GM12878 (cell line): ENCODE data around the gene IFITM2. TPM values are rescaled to one million over a fixed set of nuclear protein-coding genes. Genes with fewer than 3 reads are reported as not detected.
"Not testable (repeated sequence)": the region's sequence is repeated elsewhere in the genome, so short reads cannot be mapped to it uniquely, and the experiment has no call there.

Experiments
- ATAC-seq: fragments of 200-7000 bp; cut with Tn5 transposase; 3 replicates; pipeline ENCODE4 v1.9.1; 2020; ENCODE audit warnings: mild to moderate bottlenecking, moderate library complexity
- BruUV-seq: library from RNA; stranded (reverse); fragments of 400-500 nt; replicated peaks from 2 replicates; lab custom pipeline; 2021; lab: Mats Ljungman, UMichigan
- CTCF ChIA-PET: fragments of 300-600 bp; sonication (Branson Sonifier 250); formaldehyde crosslinking; extraction: SDS; loops from one replicate; lab custom pipeline; 2021; ENCODE audit warnings: inconsistent platforms; lab: Yijun Ruan, JAX
- POLR2A ChIA-PET: fragments of 350-600 bp; formaldehyde crosslinking; extraction: SDS; loops from one replicate; lab custom pipeline; 2021; ENCODE audit warnings: inconsistent platforms; lab: Charles Lee
- RAD21 ChIA-PET: fragments of 300-600 bp; sonication (Branson Sonifier 250); formaldehyde crosslinking; loops from one replicate; lab custom pipeline; 2023; ENCODE audit warnings: antibody characterized with exemption; ENCODE audit not compliant: unreplicated experiment; lab: Charles Lee
- SMC1A ChIA-PET: fragments of 300-600 bp; sonication (Branson Sonifier 250); formaldehyde crosslinking; loops from one replicate; lab custom pipeline; 2023; ENCODE audit not compliant: unreplicated experiment, uncharacterized antibody; lab: Charles Lee
- DNase-seq: peaks from one replicate; pipeline ENCODE4 v3.0.0-alpha.2; 2011; ENCODE audit warnings: low read depth, low spot score
- FAIRE-seq: peaks from 3 replicates; lab custom pipeline; 2011; peaks lifted over from hg19 to GRCh38; lab: Jason Lieb, UNC
- H2AFZ ChIP-seq: 2 replicates; pipeline ENCODE4 v1.6.0; 2011; ENCODE audit warnings: low read depth, low read length, control low read depth; ENCODE audit not compliant: control insufficient read depth
- H3K27ac ChIP-seq: 2 replicates; pipeline ENCODE4 v1.5.1; 2011; ENCODE audit warnings: control low read depth; ENCODE audit not compliant: control insufficient read depth, insufficient read depth
- H3K27me3 ChIP-seq, 2 experiments: replicated peaks in 1 of 2; 2 replicates each; pipeline versions ENCODE4 v1.6.0 to v1.6.1; 2011; ENCODE audit warnings: low read length in 1 of 2; ENCODE audit not compliant: control insufficient read depth in 2 of 2, insufficient read depth in 2 of 2
- H3K36me3 ChIP-seq, 2 experiments: 2 replicates each; pipeline ENCODE4 v1.5.1; 2011; ENCODE audit warnings: low read length in 1 of 2; ENCODE audit not compliant: control insufficient read depth in 2 of 2, insufficient read depth in 2 of 2
- H3K4me1 ChIP-seq: 2 replicates; pipeline ENCODE4 v1.6.1; 2011; ENCODE audit warnings: mild to moderate bottlenecking, low read length, moderate library complexity, mixed read lengths; ENCODE audit not compliant: control insufficient read depth, insufficient read depth
- H3K4me2 ChIP-seq: 2 replicates; pipeline ENCODE4 v1.6.0; 2011; ENCODE audit warnings: control low read depth; ENCODE audit not compliant: control insufficient read depth, insufficient read depth
- H3K4me3 ChIP-seq: fragments of 200-600 bp; sonication (generic); 2 replicates; pipeline ENCODE4 v1.5.1; 2016
- H3K79me2 ChIP-seq: 2 replicates; pipeline ENCODE4 v1.6.0; 2011; ENCODE audit warnings: low read length; ENCODE audit not compliant: control insufficient read depth, insufficient read depth
- H3K9ac ChIP-seq: 2 replicates; pipeline ENCODE4 v1.8.0; 2011; ENCODE audit warnings: low read length, control low read depth, mixed read lengths; ENCODE audit not compliant: control insufficient read depth, insufficient read depth
- H3K9me3 ChIP-seq: replicated peaks from 3 replicates; pipeline ENCODE4 v1.5.1; 2011; ENCODE audit warnings: mild to moderate bottlenecking, low read length; ENCODE audit not compliant: control insufficient read depth, insufficient read depth
- H4K20me1 ChIP-seq: 2 replicates; pipeline ENCODE4 v1.6.0; 2011; ENCODE audit not compliant: control insufficient read depth, insufficient read depth
- CTCF ChIP-seq, 3 experiments: IDR thresholded peaks in 2 of 3; conservative IDR thresholded peaks in 1 of 3; 2 replicates each; pipeline ENCODE4 v1.5.1; 2011; ENCODE audit warnings: low read depth in 3 of 3, low read length in 3 of 3, mild to moderate bottlenecking in 3 of 3, control low read depth in 2 of 3, moderate library complexity in 2 of 3, inconsistent platforms in 1 of 3, mixed read lengths in 1 of 3; ENCODE audit not compliant: control insufficient read depth in 2 of 3, insufficient read depth in 1 of 3; ENCODE audit errors: extremely low read depth in 1 of 3
- EED ChIP-seq: sonication (generic); IDR thresholded peaks from 2 replicates; pipeline ENCODE4 v1.6.1; 2016; ENCODE audit warnings: antibody characterized with exemption, low read depth
- ETV6 ChIP-seq, 2 experiments: fragments of 450-650 bp in 1 of 2; IDR thresholded peaks in 1 of 2; conservative IDR thresholded peaks in 1 of 2; 2 replicates each; pipeline ENCODE4 v1.6.1; 2014; ENCODE audit warnings: antibody characterized with exemption in 1 of 2, borderline replicate concordance in 1 of 2, low read depth in 1 of 2, mild to moderate bottlenecking in 1 of 2, moderate library complexity in 1 of 2
- HDAC2 ChIP-seq: fragments of 200-600 bp; sonication (generic); IDR thresholded peaks from 2 replicates; pipeline ENCODE4 v1.6.1; 2017
- KAT2A ChIP-seq: conservative IDR thresholded peaks from 2 replicates; pipeline ENCODE4 v1.6.1; 2011; ENCODE audit warnings: low read depth, low read length; ENCODE audit not compliant: control insufficient read depth
- MEF2B ChIP-seq: fragments of 450-650 bp; IDR thresholded peaks from 2 replicates; pipeline ENCODE4 v1.6.1; 2018; ENCODE audit warnings: mild to moderate bottlenecking, moderate library complexity; ENCODE audit not compliant: partially characterized antibody, poor library complexity, severe bottlenecking
- PKNOX1 ChIP-seq: fragments of 450-650 bp; IDR thresholded peaks from 2 replicates; pipeline ENCODE4 v1.6.1; 2016; ENCODE audit warnings: mild to moderate bottlenecking
- TCF3 ChIP-seq: IDR thresholded peaks from 2 replicates; pipeline ENCODE4 v1.6.1; 2012; ENCODE audit warnings: low read depth, mild to moderate bottlenecking, low read length, borderline replicate concordance; ENCODE audit not compliant: insufficient read depth
- WGBS: methylation state at CpG from one replicate; pipeline ENCODE4 v1.1.6; 2016; ENCODE audit warnings: low lambda C conversion rate; ENCODE audit not compliant: insufficient replicate concordance, insufficient coverage; ENCODE audit errors: missing lambda C conversion rate; 5-methylcytosine and 5-hydroxymethylcytosine counted together
- in situ Hi-C: fragments of 300-500 bp; cut with MboI; formaldehyde crosslinking; loops from 9 replicates; pipeline ENCODE4 v1.14.3; 2018; ENCODE audit warnings: mixed read lengths
- intact Hi-C: fragments of 100-400 bp; cut with micrococcal nuclease; formaldehyde crosslinking; loops from one replicate; pipeline ENCODE4 v1.14.2; 2022; ENCODE audit not compliant: unreplicated experiment
- polyA plus RNA-seq, 11 experiments: library from polyadenylated mRNA; depleted of rRNA in 4 of 11; unstranded in 6 of 11; stranded (reverse) in 5 of 11; fragments of >200 nt; fragmentation: Nextera tagmentation in 4 of 11; fragmentation: Illumina TruSeq in 1 of 11; extraction: Ambion mirVana in 4 of 11; extraction: Trizol in 1 of 11; gene quantifications; 1 replicate in 1 of 11; 2 replicates in 10 of 11; pipeline versions ENCODE4 v1.2.1 to v1.2.3, GENCODE V29; 2011 to 2016; ENCODE audit warnings: inconsistent platforms in 2 of 11, missing spikeins in 2 of 11, low read depth in 1 of 11
- total RNA-seq, 4 experiments: library from RNA; depleted of rRNA in 3 of 4; stranded (reverse); fragments of >200 nt in 3 of 4; fragmentation: Illumina TruSeq in 1 of 4; extraction: Trizol in 1 of 4; gene quantifications; 2 replicates each; pipeline versions ENCODE4 v1.2.1 to v1.2.3, GENCODE V29; 2013 to 2021

The IFITM2 gene
- total and polyA plus RNA-seq, 10 of the 15 experiments (the other 5 are each of a cell fraction or from before 2014, with no cell fraction given), result 116 to 3,672 (median 724) TPM

- no peak for TF ChIP-seq CTCF (IDR thresholded peaks at IDR 0.05 in 2 of 3, conservative IDR thresholded peaks at IDR 0.05 in 1 of 3; ENCODE audit: control insufficient read depth in 2 of 3, extremely low read depth in 1 of 3, insufficient read depth in 1 of 3, low read depth in 3 of 3, low read length in 3 of 3)
These were observed 23.9 kb downstream of the IFITM2 start (continued) for GRCh38 chr11:331358-332060.

GRCh38 chr11:332651-333480 is 25.2 kb downstream of the IFITM2 start:
- H3K9ac ChIP-seq, result no peak overlapping the region
- peaks cover 32% of the 10 kb centered on the region for H3K4me1 ChIP-seq
- no peak overlapping the region for H3K4me3 ChIP-seq
- H4K20me1 ChIP-seq, result no peaks in the 10 kb centered on the region
- FAIRE-seq (no peak), ATAC-seq (no peak)
- BruUV-seq, result no TSS peak
- TF ChIP-seq KAT2A, result no peak
- TF ChIP-seq HDAC2, result no peak
- no peak for TF ChIP-seq EED
- TF ChIP-seq PKNOX1, result no peak
- no peak for TF ChIP-seq MEF2B
- no peak for TF ChIP-seq TCF3
- TF ChIP-seq ETV6 (conservative IDR thresholded peaks at IDR 0.05 in 1 of 2, IDR thresholded peaks at IDR 0.05 in 1 of 2; ENCODE audit: borderline replicate concordance in 1 of 2, low read depth in 1 of 2), result no peak
- TF ChIP-seq, all 136 proteins: peak for 0
- Histone ChIP-seq H3K27ac (no peak overlapping the region), H3K79me2 (no peaks in the 10 kb centered on the region), H3K27me3 (no peaks in the 10 kb centered on the region), H3K9me3 (peaks cover 5% of the 10 kb centered on the region; the same call in 2 of the 3 replicates), H3K4me2 (no peak overlapping the region), H2AFZ (no peak overlapping the region), H3K36me3 (no peaks in the 10 kb centered on the region)
- ChIA-PET SMC1A (no interaction called here), CTCF (interaction anchor here (1.0 to 2.5 kb wide), 3 partner anchors 15 to 22 kb away, joined by 3 to 13 read pairs (median 4); no protein-coding TSS in a partner anchor), POLR2A (interaction anchor here (0.6 to 6.0 kb wide), 2 partner anchors 14 to 31 kb away, joined by 4 to 67 read pairs; no protein-coding TSS in a partner anchor), RAD21 (no interaction called here)
- DNase-seq, result no peak
- in situ Hi-C loops, result no loop called here
- intact Hi-C loops, result no loop called here
- 75% methylated on average over 23 of the region's 23 CpGs for WGBS

GRCh38 chr11:333616-334263 is 26.1 kb downstream of the IFITM2 start:
- H3K27me3 ChIP-seq, H3K9ac ChIP-seq, H4K20me1 ChIP-seq, BruUV-seq, H3K4me3 ChIP-seq, intact Hi-C loops, H2AFZ ChIP-seq, FAIRE-seq, H3K79me2 ChIP-seq, RAD21 ChIA-PET, ATAC-seq, H3K36me3 ChIP-seq, H3K4me2 ChIP-seq, H3K27ac ChIP-seq, in situ Hi-C loops, DNase-seq, SMC1A ChIA-PET, H3K9me3 ChIP-seq: not testable (repeated sequence)
- POLR2A ChIA-PET, result interaction anchor here (0.6 to 6.0 kb wide), 2 partner anchors 13 to 30 kb away, joined by 4 to 67 read pairs; no protein-coding TSS in a partner anchor
- 75% methylated on average over 17 of the region's 17 CpGs for WGBS
- H3K4me1 ChIP-seq, result peaks cover 29% of the 10 kb centered on the region
- CTCF ChIA-PET, result interaction anchor here (2.5 kb wide), 1 partner anchor 15 kb away, joined by 13 read pairs; no protein-coding TSS in a partner anchor
